ENCODE measurements around the gene MYO15B. TPM values are rescaled to one million over a fixed set of nuclear protein-coding genes. Genes with fewer than 3 reads are reported as not detected.

The MYO15B gene
- total and polyA plus RNA-seq, 2 donors (not counting 1 experiment from before 2014, with no cell fraction given), result 452 to 1,019 TPM

GRCh38 chr17:75646638-75646992, 59.0 kb downstream of the MYO15B start:
- CTCF ChIA-PET, result interaction anchor here (1.1 to 6.8 kb wide), 5 partner anchors 10 to 102 kb away, joined by 3 to 78 read pairs (median 4); partner anchors contain the start of gene SMIM5
- Histone ChIP-seq H3K27ac (ENCODE audit: low read length in 2 of 2) (peak overlapping the region in 1 of 2 donors; percentile 66), H3K9ac (ENCODE audit: low read length) (no peak overlapping the region), H3K9me3 (ENCODE audit: control extremely low read depth in 1 of 3, control insufficient read depth in 2 of 3, insufficient read depth in 1 of 3, low read length in 2 of 3) (no peaks in the 10 kb centered on the region), H3K36me3 (replicated peaks in 1 of 2; ENCODE audit: control extremely low read depth in 1 of 2, control insufficient read depth in 1 of 2, extremely low read depth in 1 of 2, insufficient read depth in 2 of 2, low read length in 1 of 2) (peaks cover 2 to 46% of the 10 kb centered on the region in 2 experiments), H3K79me2 (ENCODE audit: control insufficient read depth, insufficient read depth, low read length) (no peaks in the 10 kb centered on the region), H3K4me2 (replicated peaks; ENCODE audit: low read depth, low read length, poor library complexity, severe bottlenecking) (peak overlapping the region; percentile 57), H3K27me3 (replicated peaks in 1 of 4; ENCODE audit: control extremely low read depth in 1 of 4, control insufficient read depth in 3 of 4, insufficient read depth in 4 of 4, low read length in 3 of 4) (no peaks in the 10 kb centered on the region), H2AFZ (ENCODE audit: insufficient read depth, low read depth, low read length, poor library complexity, severe bottlenecking) (no peak overlapping the region), H3K4me1 (ENCODE audit: control insufficient read depth in 2 of 2, insufficient read depth in 2 of 2, low read length in 2 of 2) (peaks cover 8 to 12% of the 10 kb centered on the region in 2 donors), H3K4me3 (ENCODE audit: control extremely low read depth in 1 of 5, extremely low read depth in 1 of 5, insufficient read depth in 1 of 5, low read depth in 2 of 5, low read length in 4 of 5) (no peak overlapping the region), H4K20me1 (ENCODE audit: control insufficient read depth, insufficient read depth, low read length, poor library complexity, severe bottlenecking) (no peaks in the 10 kb centered on the region)
- WGBS (ENCODE audit: insufficient coverage), result 86% methylated on average over 5 of the region's 6 CpGs
- no peak overlapping the region for H3K4me3 Mint-ChIP-seq
- ATAC-seq (ENCODE audit: low read depth) (no peak), DNase-seq (no peak)
- TF ChIP-seq, protein P1, sequence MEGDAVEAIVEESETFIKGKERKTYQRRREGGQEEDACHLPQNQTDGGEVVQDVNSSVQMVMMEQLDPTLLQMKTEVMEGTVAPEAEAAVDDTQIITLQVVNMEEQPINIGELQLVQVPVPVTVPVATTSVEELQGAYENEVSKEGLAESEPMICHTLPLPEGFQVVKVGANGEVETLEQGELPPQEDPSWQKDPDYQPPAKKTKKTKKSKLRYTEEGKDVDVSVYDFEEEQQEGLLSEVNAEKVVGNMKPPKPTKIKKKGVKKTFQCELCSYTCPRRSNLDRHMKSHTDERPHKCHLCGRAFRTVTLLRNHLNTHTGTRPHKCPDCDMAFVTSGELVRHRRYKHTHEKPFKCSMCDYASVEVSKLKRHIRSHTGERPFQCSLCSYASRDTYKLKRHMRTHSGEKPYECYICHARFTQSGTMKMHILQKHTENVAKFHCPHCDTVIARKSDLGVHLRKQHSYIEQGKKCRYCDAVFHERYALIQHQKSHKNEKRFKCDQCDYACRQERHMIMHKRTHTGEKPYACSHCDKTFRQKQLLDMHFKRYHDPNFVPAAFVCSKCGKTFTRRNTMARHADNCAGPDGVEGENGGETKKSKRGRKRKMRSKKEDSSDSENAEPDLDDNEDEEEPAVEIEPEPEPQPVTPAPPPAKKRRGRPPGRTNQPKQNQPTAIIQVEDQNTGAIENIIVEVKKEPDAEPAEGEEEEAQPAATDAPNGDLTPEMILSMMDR (IDR thresholded peaks at IDR 0.05), result no peak
- TF ChIP-seq EZH2 (IDR thresholded peaks at IDR 0.05; ENCODE audit: borderline replicate concordance, insufficient read depth, low read depth, low read length, poor library complexity, severe bottlenecking), result no peak
- H3K27ac Mint-ChIP-seq, result no peak overlapping the region
- H3K27me3 Mint-ChIP-seq, result no peaks in the 10 kb centered on the region
- no peaks in the 10 kb centered on the region for H3K9me3 Mint-ChIP-seq (ENCODE audit: insufficient read depth)
- POLR2A ChIA-PET, result no interaction called here
- intact Hi-C loops (cut with micrococcal nuclease), result no loop called here
- peaks cover 13% of the 10 kb centered on the region for H3K4me1 Mint-ChIP-seq

- no peak for ATAC-seq (ENCODE audit: low read depth)
- H3K4me1 Mint-ChIP-seq, result peaks cover 13% of the 10 kb centered on the region
- intact Hi-C loops (cut with micrococcal nuclease), result no loop called here
- ChIA-PET CTCF (interaction anchor here (1.1 to 6.8 kb wide), 4 partner anchors 11 to 27 kb away, joined by 3 to 78 read pairs (median 4); partner anchors contain the start of gene SMIM5), POLR2A (no interaction called here)
- DNase-seq, result no peak
- no peaks in the 10 kb centered on the region for H3K27me3 ChIP-seq (replicated peaks in 1 of 4; ENCODE audit: control extremely low read depth in 1 of 4, control insufficient read depth in 3 of 4, insufficient read depth in 4 of 4, low read length in 3 of 4)
- H3K9me3 Mint-ChIP-seq (ENCODE audit: insufficient read depth), result no peaks in the 10 kb centered on the region
- H3K36me3 ChIP-seq (replicated peaks in 1 of 2; ENCODE audit: control extremely low read depth in 1 of 2, control insufficient read depth in 1 of 2, extremely low read depth in 1 of 2, insufficient read depth in 2 of 2, low read length in 1 of 2), result peaks cover 2 to 43% of the 10 kb centered on the region in 2 experiments
- no peak overlapping the region for H3K4me3 ChIP-seq (ENCODE audit: control extremely low read depth in 1 of 5, extremely low read depth in 1 of 5, insufficient read depth in 1 of 5, low read depth in 2 of 5, low read length in 4 of 5)
- H3K27ac Mint-ChIP-seq, result no peak overlapping the region
- H3K79me2 ChIP-seq (ENCODE audit: control insufficient read depth, insufficient read depth, low read length), result no peaks in the 10 kb centered on the region
- H3K27me3 Mint-ChIP-seq, result no peaks in the 10 kb centered on the region
- H2AFZ ChIP-seq (ENCODE audit: insufficient read depth, low read depth, low read length, poor library complexity, severe bottlenecking), result no peak overlapping the region
- H3K27ac ChIP-seq (ENCODE audit: low read length in 2 of 2), result no peak overlapping the region
- no peak overlapping the region for H3K4me3 Mint-ChIP-seq
- H3K4me2 ChIP-seq (replicated peaks; ENCODE audit: low read depth, low read length, poor library complexity, severe bottlenecking), result no peak overlapping the region
- TF ChIP-seq, protein P1 (IDR thresholded peaks at IDR 0.05), result no peak
- TF ChIP-seq EZH2 (IDR thresholded peaks at IDR 0.05; ENCODE audit: borderline replicate concordance, insufficient read depth, low read depth, low read length, poor library complexity, severe bottlenecking), result no peak
- no peak overlapping the region for H3K9ac ChIP-seq (ENCODE audit: low read length)
- H4K20me1 ChIP-seq (ENCODE audit: control insufficient read depth, insufficient read depth, low read length, poor library complexity, severe bottlenecking), result no peaks in the 10 kb centered on the region
- H3K4me1 ChIP-seq (ENCODE audit: control insufficient read depth in 2 of 2, insufficient read depth in 2 of 2, low read length in 2 of 2), result peaks cover 8 to 12% of the 10 kb centered on the region in 2 donors
- no peaks in the 10 kb centered on the region for H3K9me3 ChIP-seq (ENCODE audit: control extremely low read depth in 1 of 3, control insufficient read depth in 2 of 3, insufficient read depth in 1 of 3, low read length in 2 of 3)
- WGBS (ENCODE audit: insufficient coverage), result 95% methylated on average over 7 of the region's 7 CpGs
These were observed 59.5 kb downstream of the MYO15B start for GRCh38 chr17:75647061-75647460.
